ENCODE results near the gene MFAP2. TPM values are rescaled to one million over a fixed set of nuclear protein-coding genes. Genes with fewer than 3 reads are reported as not detected.

MFAP2 gene
- total RNA-seq, 1 experiment from 2014 or later, result 152 TPM

GRCh38 chr1:16992675-16993074, 12.3 kb upstream of the MFAP2 start:
- H3K23me2 ChIP-seq (ENCODE audit: insufficient read length, low read depth, low read length, poor library complexity, severe bottlenecking), result no peaks in the 10 kb centered on the region
- no peaks in the 10 kb centered on the region for H3K9me3 ChIP-seq (ENCODE audit: control insufficient read depth, low read depth, low read length)
- no peak for DNase-seq
- H2BK15ac ChIP-seq (ENCODE audit: low read depth, low read length), result no peak overlapping the region
- no peaks in the 10 kb centered on the region for H3K4me1 ChIP-seq (ENCODE audit: insufficient read depth, low read length)
- Mint-ChIP-seq H3K36me3 (ENCODE audit: insufficient read depth in 1 of 3, low read depth in 3 of 3) (peaks cover 9 to 30% (median 15%) of the 10 kb centered on the region in 3 experiments), H3K9me3 (no peaks in the 10 kb centered on the region), H3K27me3 (ENCODE audit: low read depth) (no peaks in the 10 kb centered on the region), H3K4me3 (no peak overlapping the region), H3K27ac (no peak overlapping the region), H3K4me1 (no peaks in the 10 kb centered on the region)
- no peaks in the 10 kb centered on the region for H3K79me1 ChIP-seq (ENCODE audit: insufficient read depth, low read depth, low read length, poor library complexity, severe bottlenecking)
- no peak overlapping the region for H3K18ac ChIP-seq (ENCODE audit: insufficient read length, low read depth, low read length)
- H3K56ac ChIP-seq (ENCODE audit: insufficient read length, low read depth, low read length), result no peak overlapping the region
- H2BK20ac ChIP-seq (ENCODE audit: low read depth, low read length, poor library complexity, severe bottlenecking), result no peak overlapping the region
- no peaks in the 10 kb centered on the region for H4K20me1 ChIP-seq (ENCODE audit: control insufficient read depth, insufficient read depth, insufficient read length)
- no peak overlapping the region for H2BK120ac ChIP-seq (ENCODE audit: low read depth, low read length, poor library complexity, severe bottlenecking)
- H2AFZ ChIP-seq (ENCODE audit: low read length), result no peak overlapping the region
- no peak overlapping the region for H2AK5ac ChIP-seq (ENCODE audit: insufficient read length, low read length)
- no peak overlapping the region for H3T11ph ChIP-seq (ENCODE audit: low read length)
- no peak overlapping the region for H4K5ac ChIP-seq (ENCODE audit: insufficient read length, low read depth, low read length)
- no peak overlapping the region for H3K9ac ChIP-seq (ENCODE audit: extremely low read depth, insufficient read length, low read length)
- H4K91ac ChIP-seq (ENCODE audit: insufficient read length, low read depth, low read length), result no peak overlapping the region
- no peak overlapping the region for H3K4ac ChIP-seq (ENCODE audit: low read depth, low read length)
- no peaks in the 10 kb centered on the region for H3K27me3 ChIP-seq (ENCODE audit: insufficient read depth, low read length)
- H4K8ac ChIP-seq (replicated peaks; ENCODE audit: insufficient read length, low read depth, low read length), result no peak overlapping the region
- H3K23ac ChIP-seq (ENCODE audit: insufficient read length, low read depth, low read length), result no peak overlapping the region
- WGBS (ENCODE audit: extremely low coverage, insufficient read length, low lambda C conversion rate), result no CpG with 5 or more reads among the region's 9 CpGs
- TF ChIP-seq CTCF (conservative IDR thresholded peaks at IDR 0.05), result no peak
- no peak overlapping the region for H3K4me2 ChIP-seq (ENCODE audit: insufficient read depth, insufficient read length, low read length)
- H2BK12ac ChIP-seq (ENCODE audit: insufficient read length, low read depth, low read length), result no peak overlapping the region
- no peak overlapping the region for H3K27ac ChIP-seq (ENCODE audit: insufficient read length, low read depth, low read length)
- H3K14ac ChIP-seq (ENCODE audit: insufficient read depth, low read length), result no peak overlapping the region
- no peaks in the 10 kb centered on the region for H3K79me2 ChIP-seq (ENCODE audit: insufficient read depth, low read length)
- no peak overlapping the region for H2BK5ac ChIP-seq (ENCODE audit: insufficient read length, low read length)

All from H9 (cell line).